ENCODE measurements around the gene RARG. TPM values are rescaled to one million over a fixed set of nuclear protein-coding genes. Genes with fewer than 3 reads are reported as not detected.

Gene RARG
- total and polyA plus RNA-seq, 2 of the 4 experiments (the other 2 are of a cell fraction), result 7.9 to 30.9 TPM

DNA sequence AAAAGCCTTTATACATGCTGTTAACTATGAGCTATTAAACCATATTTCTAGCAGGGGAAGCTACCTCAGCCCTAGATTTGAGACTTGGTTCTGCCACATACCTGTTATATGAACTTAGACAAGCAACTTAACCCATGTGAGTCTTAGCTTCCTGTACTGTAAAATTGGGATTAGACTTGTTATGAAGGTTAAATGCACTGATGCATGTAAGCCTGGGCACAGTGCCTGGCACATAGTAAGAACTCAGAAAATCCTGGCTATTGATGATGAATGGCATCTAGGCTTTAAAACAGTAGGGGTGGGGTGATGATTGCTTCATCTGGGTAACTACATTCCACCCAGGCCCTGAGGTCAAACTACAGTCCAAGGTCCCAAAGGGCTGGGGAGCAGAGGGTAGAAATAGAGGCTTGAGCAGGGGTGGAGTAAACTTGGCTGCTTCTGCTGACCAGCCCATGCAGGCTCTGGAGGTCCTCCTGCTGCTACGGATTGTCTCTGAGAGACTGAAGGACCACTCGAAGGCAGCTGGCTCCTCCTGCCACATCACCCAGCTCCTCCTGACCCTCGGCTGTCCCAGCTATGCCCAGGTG lies 47.4 kb upstream of the RARG start:
- Histone ChIP-seq H2AK5ac (ENCODE audit: low read depth, low read length) (no peak overlapping the region), H2BK15ac (ENCODE audit: low read depth, low read length) (no peak overlapping the region), H3K27me3 (ENCODE audit: control insufficient read depth, insufficient read depth, low read length) (no peaks in the 10 kb centered on the region), H2AK9ac (replicated peaks; ENCODE audit: low read depth, low read length, poor library complexity) (no peak overlapping the region), H3K4me2 (ENCODE audit: low read depth, low read length) (no peak overlapping the region), H4K20me1 (ENCODE audit: insufficient read depth, low read length) (no peaks in the 10 kb centered on the region), H3K18ac (ENCODE audit: low read depth, low read length) (no peak overlapping the region), H3K23ac (ENCODE audit: low read depth, low read length) (no peak overlapping the region), H3K14ac (replicated peaks; ENCODE audit: low read depth, low read length) (no peak overlapping the region), H2BK20ac (ENCODE audit: low read depth, low read length) (no peak overlapping the region), H3K4ac (ENCODE audit: low read depth, low read length) (no peak overlapping the region), H2AFZ (replicated peaks; ENCODE audit: low read length, poor library complexity) (no peak overlapping the region), H3K27ac (ENCODE audit: insufficient read depth, low read length) (no peak overlapping the region), H3K4me3 (ENCODE audit: insufficient read depth, low read depth, low read length) (no peak overlapping the region), H2BK5ac (ENCODE audit: low read depth, low read length, poor library complexity, severe bottlenecking) (no peak overlapping the region), H3K9me1 (ENCODE audit: insufficient read depth, low read length) (no peaks in the 10 kb centered on the region), H3K56ac (ENCODE audit: extremely low read depth, insufficient read depth, low read length) (no peak overlapping the region), H3K36me3 (ENCODE audit: control insufficient read depth, insufficient read depth, low read length) (peaks cover 18% of the 10 kb centered on the region), H3K4me1 (ENCODE audit: control insufficient read depth, insufficient read depth, low read length) (no peaks in the 10 kb centered on the region), H3K9me3 (ENCODE audit: control insufficient read depth, insufficient read depth, low read length) (no peaks in the 10 kb centered on the region), H3K9ac (ENCODE audit: low read depth, low read length) (no peak overlapping the region), H4K8ac (ENCODE audit: low read depth in 2 of 2, low read length in 2 of 2) (no peak overlapping the region), H4K91ac (ENCODE audit: insufficient read depth, low read depth, low read length) (no peak overlapping the region), H3K79me1 (ENCODE audit: low read depth in 1 of 2, low read length in 2 of 2) (peaks cover 0 to 9% of the 10 kb centered on the region in 2 experiments; a peak in 1 of 4 replicates), H2BK120ac (ENCODE audit: low read depth, low read length) (no peak overlapping the region), H4K5ac (ENCODE audit: low read depth, low read length) (no peak overlapping the region)
- DNase-seq (no peak), ATAC-seq (ENCODE audit: low read depth) (no peak)
- intact Hi-C loops (cut with micrococcal nuclease), result no loop called here
- CTCF ChIA-PET, result interaction anchor here (0.8 to 1.0 kb wide), 3 partner anchors 12 to 92 kb away, joined by 3 read pairs; partner anchors contain the start of gene ESPL1
- WGBS, 2 experiments (ENCODE audit: extremely low coverage in 2 of 2, insufficient read length in 1 of 2), result no CpG with 5 or more reads among the region's 3 CpGs
- POLR2A ChIA-PET (ENCODE audit: unreplicated experiment), result interaction anchor here (0.5 kb wide), 1 partner anchor 58 kb away, joined by 3 read pairs; no protein-coding TSS in a partner anchor
- dilution Hi-C loops (cut with HindIII; ENCODE audit: low sequenced_read_pairs, unreplicated experiment), result no loop called here
- in situ Hi-C loops (cut with MboI; ENCODE audit: low sequenced_read_pairs), result no loop called here
- TF ChIP-seq MXI1 (IDR thresholded peaks at IDR 0.05; ENCODE audit: borderline replicate concordance, low read depth, low read length) (no peak), MAFK (IDR thresholded peaks at IDR 0.05; ENCODE audit: low read depth, low read length) (no peak), RFX5 (IDR thresholded peaks at IDR 0.05; ENCODE audit: low read depth, low read length) (no peak), CHD1 (IDR thresholded peaks at IDR 0.05; ENCODE audit: low read depth, low read length) (no peak), RAD21 (IDR thresholded peaks at IDR 0.05; ENCODE audit: low read length) (no peak), RCOR1 (IDR thresholded peaks at IDR 0.05; ENCODE audit: insufficient replicate concordance, low read length) (no peak), CEBPB (IDR thresholded peaks at IDR 0.05; ENCODE audit: low read depth, low read length) (no peak), MAZ (IDR thresholded peaks at IDR 0.05; ENCODE audit: borderline replicate concordance, low read depth, low read length) (no peak)
- TF ChIP-seq, protein P1, sequence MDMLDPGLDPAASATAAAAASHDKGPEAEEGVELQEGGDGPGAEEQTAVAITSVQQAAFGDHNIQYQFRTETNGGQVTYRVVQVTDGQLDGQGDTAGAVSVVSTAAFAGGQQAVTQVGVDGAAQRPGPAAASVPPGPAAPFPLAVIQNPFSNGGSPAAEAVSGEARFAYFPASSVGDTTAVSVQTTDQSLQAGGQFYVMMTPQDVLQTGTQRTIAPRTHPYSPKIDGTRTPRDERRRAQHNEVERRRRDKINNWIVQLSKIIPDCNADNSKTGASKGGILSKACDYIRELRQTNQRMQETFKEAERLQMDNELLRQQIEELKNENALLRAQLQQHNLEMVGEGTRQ (IDR thresholded peaks at IDR 0.05; ENCODE audit: low read depth, low read length), result no peak
- TF ChIP-seq, protein P2, sequence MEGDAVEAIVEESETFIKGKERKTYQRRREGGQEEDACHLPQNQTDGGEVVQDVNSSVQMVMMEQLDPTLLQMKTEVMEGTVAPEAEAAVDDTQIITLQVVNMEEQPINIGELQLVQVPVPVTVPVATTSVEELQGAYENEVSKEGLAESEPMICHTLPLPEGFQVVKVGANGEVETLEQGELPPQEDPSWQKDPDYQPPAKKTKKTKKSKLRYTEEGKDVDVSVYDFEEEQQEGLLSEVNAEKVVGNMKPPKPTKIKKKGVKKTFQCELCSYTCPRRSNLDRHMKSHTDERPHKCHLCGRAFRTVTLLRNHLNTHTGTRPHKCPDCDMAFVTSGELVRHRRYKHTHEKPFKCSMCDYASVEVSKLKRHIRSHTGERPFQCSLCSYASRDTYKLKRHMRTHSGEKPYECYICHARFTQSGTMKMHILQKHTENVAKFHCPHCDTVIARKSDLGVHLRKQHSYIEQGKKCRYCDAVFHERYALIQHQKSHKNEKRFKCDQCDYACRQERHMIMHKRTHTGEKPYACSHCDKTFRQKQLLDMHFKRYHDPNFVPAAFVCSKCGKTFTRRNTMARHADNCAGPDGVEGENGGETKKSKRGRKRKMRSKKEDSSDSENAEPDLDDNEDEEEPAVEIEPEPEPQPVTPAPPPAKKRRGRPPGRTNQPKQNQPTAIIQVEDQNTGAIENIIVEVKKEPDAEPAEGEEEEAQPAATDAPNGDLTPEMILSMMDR (conservative IDR thresholded peaks at IDR 0.05; ENCODE audit: low read depth, low read length), result no peak
- BruUV-seq (replicated peaks), result no TSS peak
